ENCODE data around the gene SERINC3. TPM values are rescaled to one million over a fixed set of nuclear protein-coding genes. Genes with fewer than 3 reads are reported as not detected.

The SERINC3 gene
- total RNA-seq, 1 experiment from 2014 or later = 82.7 TPM

DNA sequence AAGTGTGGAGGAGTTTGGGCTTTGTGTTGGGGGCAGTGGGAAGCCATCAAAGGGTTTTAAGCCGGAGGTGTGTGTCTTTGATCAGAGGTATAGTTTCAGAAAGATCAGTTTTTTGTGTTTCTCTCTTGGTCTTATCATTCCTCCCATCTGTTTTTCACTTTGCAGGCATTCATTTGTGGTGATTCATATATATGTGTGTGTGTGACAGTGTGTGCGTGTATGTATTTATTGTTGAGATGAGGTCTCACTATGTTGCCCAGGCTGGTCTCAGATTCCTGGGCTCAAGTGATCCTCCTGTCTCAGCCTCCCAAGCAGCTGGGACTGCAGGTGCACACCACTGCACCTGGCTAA is 11.1 kb upstream of the SERINC3 start:
- no peak for DNase-seq (ENCODE audit: low spot score)

DNA sequence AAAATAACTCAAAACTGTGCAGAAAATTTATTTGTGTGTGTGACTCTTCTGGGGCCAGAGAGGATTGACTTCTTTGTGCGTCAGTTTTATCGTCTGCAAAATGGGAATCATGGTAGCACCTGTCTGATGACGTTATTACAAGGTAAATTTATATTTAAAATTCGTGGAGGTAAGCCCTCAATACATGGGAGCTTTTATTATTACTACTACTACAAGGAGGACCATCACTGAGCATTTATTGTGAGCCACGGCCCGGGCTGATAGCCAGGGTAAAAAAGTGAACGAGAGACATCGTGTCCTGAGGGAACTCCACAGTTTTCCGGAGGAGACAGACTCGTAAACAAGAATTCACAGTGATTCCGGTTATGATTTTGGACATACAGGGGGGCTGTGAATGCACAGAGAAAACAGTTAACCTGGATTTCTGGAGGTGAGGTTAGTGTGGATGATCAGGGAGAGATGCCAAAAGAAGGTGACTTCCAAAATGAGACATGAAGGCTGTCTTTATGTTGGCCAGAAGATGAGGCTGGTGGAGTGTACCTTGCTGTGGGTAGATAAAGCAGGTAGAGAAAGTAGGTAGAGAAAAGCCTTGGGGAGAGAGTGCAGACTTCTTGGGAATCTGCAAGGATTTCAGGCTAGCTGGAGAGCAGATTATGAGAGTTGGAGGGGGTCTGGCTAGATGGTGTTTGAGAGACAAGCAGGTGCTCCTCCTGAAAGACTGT is 10.6 kb upstream of the SERINC3 start:
- no peak for DNase-seq (ENCODE audit: low spot score)

DNA sequence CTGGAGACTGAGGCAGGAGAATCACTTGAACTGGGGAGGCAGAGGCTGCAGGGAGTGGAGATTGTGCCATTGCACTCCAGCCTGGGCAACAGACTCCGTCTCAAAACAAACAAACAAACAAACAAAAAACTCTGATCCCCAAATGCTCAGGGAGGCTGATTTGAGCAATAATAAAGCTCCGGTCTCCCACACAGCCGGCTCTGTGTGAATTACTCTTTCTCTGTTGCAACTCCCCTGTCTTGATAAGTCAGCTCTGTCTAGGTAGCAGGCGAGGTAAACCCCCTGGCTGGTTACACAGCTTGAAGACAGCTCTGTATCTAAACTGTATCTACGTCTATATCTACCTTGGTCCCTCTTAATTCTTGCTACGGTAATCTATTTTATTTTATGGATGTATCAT is 6.4 kb upstream of the SERINC3 start:
- no peak for DNase-seq (ENCODE audit: low spot score)

DNA sequence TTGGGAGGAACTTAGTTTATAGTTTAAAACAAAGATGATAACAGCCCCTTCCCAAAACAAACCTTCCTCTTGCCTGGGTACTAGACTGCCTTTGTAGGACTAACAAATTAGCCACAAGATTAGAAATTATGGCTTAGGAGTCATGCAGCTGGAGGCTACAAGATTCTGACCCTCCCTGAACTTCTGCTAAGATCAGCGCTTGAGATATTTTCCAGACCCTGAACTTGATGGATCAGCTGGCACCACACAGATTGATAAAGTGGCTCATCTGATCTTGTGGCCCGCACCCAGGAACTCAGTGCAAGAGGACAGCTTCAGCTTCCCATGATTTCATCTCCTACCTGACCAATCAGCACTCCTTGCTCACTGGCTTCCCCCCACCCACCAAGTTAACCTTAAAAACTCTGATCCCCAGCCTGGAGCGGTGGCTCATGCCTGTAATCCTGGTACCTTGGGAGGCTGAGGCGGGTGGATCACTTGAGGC is 5.9 kb upstream of the SERINC3 start:
- DNase-seq (ENCODE audit: low spot score) = no peak

DNA sequence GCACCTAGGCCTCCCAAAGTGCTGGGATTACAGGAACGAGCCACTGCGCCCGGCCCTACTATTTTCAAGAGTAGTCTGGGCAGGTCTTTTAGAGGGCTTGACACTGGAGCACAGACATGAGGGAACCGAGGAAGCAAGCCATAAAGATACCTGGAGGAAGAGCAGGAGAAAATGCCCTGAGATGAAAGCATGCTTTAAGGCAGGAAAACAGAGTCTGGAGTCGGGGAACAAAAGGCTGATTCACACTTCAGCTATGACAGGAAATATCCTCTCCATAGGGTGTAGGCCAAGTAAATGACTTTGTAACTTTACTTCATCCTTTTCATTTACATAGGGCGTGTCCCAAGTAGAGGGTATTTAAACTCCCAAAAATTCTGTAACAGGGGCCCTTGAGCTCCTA is 4.3 kb upstream of the SERINC3 start:
- DNase-seq (ENCODE audit: low spot score) = no peak

DNA sequence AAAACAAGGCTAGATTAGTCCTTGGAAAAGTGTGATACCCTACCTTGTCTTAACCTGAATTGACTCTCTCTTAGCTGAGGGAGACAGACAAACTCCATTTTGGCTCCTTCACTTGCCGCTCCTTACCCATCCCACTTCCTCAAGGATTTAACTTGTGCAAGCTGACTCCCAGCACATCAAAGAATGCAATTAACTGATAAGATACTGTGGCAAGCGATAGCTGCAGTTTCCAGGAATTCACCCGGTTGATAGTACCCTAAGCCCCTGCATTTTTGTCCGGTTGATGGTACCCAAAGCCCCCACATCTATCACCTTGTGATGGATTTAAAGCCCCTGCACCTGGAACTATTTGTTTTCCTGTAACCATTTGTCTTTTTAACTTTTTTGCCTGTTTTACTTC is 1.9 kb upstream of the SERINC3 start:
- DNase-seq (ENCODE audit: low spot score) = no peak

DNA sequence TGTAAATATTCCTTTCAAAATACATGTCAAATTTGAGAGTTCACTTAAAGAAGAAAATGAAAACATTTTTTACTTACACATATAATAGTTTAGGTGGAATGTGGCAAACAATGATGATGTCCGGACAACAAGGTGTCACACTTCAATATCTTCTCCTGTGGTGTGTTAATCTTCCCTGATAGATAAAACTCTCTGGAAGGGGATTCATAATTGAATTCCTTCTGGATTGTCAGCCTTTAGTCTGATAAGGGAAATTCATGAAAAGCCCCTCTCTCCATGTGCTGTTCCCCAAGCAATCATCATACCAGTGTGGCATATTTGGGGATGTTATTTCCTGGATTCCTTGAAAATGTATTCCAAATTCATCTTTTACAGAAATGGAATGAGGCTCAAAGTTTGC is 971 bp upstream of the SERINC3 start:
- no peak for DNase-seq (ENCODE audit: low spot score)

DNA sequence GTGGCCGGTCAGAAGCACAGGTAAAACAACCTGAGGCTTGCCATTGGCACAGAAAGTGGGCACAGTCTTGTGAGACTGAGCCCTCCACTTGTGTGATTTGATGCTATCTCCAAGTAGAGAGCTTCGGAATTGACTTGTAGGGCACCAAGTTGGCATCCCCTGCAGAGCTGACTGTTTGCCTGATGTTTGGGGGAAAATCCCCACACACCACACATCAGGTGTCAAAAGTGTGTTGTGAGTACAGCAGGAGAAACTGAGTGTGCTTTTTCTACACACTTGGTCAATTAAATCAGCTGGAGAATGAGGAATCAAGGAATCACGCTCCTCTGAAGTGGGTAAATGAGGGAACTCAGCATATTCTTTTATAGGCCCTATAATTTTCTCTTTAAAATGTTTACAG is 989 bp downstream of the SERINC3 start:
- no peak for DNase-seq (ENCODE audit: low spot score)

DNA sequence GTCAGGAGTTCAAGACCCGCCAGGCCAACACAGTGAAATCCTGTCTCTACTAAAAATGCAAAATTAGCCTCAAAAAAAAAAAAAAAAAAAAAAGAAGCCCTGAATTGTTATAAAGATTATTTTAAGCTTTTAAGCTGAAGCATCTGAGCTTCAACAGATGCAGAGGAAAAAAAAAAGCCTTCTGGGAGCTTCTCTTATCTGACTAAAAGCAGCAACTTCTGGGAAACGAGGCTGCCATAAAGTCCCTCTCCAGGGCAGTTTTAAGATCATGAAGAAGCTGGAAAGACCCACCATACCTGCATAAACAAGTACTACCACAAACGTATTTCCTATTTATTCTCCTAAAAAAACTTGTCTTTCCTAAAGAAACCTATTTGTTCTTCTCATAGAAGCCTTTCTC is 3.6 kb downstream of the SERINC3 start:
- DNase-seq (ENCODE audit: low spot score) = no peak

DNA sequence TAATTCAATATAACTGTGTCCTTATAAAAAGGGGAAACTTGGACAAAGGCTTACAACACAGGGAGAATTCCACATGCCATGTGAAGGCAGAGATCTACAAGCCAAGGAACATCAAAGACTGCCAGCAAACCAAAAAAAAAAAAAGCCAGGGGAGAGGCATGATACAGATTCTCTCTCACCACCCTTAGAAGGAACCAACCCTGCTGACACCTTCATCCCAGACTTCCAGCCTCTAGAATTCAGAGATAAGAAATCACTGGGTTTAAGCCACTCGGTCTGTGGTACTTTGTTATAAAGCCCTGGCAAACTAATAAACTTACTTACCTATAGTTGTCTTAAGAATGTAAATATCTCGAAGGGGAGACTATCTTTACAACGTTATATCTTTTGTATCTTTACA is 4.4 kb downstream of the SERINC3 start:
- DNase-seq (ENCODE audit: low spot score) = no peak

DNA sequence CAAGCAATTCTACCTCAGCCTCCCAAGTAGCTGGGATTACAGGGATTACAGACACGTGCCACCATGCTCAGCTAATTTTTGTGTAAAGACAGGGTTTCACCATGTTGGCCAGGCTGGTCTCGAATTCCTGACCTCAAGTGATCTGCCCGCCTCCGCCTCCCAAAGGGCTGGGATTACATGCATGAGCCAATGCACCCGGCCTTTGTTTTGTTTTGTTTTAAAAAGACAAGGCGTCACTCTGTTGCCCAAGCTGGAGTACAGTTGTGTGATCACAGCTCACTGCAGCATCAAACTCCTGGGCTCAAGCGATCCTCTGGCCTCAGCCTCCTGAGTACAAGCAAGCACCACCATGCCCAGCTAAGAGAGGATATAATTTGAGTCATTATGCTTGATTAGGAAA is 5.4 kb downstream of the SERINC3 start:
- DNase-seq (ENCODE audit: low spot score) = no peak

DNA sequence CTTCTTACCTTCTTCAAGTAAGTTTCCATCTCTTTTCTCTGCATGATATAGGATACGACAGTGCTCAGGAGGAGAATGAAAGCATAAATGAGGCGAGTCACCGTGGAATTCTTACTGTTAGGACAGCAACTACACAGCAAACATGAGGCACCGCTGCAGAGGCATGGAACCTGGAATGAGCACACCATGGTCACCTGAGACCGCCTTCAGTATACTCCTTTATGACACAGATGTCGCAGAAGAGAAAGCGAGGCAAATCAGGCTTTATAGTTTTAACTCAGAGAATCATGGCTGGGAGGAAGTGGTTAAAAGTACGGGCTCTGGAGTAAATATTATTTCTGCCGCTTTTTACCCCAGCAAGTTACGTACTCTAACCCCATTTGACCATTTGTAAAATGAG is 8.0 kb downstream of the SERINC3 start:
- no peak for DNase-seq (ENCODE audit: low spot score)

DNA sequence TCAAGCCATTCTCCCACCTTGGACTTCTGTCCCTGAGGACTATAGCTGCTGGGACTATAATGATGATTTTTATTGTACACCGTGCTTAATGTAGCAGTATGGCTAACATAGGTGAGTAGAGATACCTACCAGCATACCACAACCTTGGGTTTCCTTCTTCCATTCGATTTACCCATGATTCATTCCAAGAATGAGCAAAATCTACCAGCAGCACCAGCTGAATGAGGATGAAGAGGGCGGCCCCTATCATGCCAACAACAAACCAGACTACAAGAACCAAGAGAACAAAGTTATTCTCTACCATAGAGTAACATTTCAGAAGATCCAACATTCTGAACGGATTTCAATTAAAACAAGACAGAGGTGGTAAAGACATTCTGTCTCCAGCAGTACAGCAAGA is 12.1 kb downstream of the SERINC3 start:
- no peak for DNase-seq (ENCODE audit: low spot score)

DNA sequence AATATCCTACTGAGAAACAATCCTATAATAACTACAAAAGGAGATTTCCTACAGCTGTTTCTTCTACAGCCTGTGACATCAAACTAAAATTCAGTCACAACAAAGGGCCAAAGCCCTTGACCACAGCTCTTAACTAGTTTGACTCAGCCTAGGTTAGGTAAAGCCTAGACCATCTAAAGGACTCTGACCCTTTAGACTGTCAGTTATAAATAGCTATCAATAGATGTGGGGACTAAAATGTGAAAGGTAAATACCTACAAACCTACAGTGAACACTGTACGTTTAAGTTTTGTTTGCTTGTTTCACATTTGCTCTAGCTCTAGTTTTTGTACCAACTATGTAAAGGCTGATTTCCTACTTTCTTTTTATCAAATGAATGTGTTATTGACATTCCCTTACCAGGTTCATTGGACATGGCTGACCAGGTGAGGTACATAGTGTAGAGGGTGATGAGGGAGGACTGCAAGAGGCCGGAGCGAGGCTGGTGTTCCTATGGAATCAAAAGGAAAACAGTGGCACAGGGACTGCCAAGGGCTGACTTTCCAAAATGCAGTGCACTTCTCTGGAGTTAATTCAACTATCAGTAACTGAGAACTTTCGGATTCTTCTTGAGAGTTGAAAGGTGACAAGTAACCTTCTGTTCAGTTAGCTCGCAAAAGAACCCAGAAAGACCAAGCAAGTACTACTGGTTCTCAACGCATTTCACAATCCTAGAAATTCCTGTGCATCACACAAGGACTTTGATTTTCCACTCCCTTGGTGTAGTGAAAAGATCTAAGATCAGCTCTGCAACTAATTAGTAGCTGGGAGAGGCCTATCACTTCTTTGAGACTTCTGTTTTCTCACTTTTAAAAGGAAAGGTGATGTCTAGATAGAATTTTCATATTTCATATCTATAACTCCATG is 17.2 kb downstream of the SERINC3 start:
- no peak for DNase-seq (ENCODE audit: low spot score)

DNA sequence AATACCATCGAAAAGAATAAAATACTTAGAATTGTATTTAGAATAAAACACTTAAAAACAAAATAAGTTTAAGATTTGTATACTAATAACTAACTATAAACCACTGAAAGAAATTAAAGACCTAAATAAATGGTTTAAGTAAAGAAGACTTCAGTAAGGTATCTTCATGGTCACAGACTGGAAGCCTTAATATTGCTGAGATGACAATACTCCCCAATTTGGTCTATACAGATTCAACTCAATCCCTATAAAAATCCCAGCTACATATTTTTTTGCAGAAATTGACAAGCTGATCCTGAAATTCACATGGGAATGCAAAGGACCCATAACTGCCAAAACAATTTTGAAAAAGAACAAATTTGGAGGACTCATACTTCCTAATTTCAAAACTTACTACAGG is 18.9 kb downstream of the SERINC3 start:
- no peak for DNase-seq (ENCODE audit: low spot score)

DNA sequence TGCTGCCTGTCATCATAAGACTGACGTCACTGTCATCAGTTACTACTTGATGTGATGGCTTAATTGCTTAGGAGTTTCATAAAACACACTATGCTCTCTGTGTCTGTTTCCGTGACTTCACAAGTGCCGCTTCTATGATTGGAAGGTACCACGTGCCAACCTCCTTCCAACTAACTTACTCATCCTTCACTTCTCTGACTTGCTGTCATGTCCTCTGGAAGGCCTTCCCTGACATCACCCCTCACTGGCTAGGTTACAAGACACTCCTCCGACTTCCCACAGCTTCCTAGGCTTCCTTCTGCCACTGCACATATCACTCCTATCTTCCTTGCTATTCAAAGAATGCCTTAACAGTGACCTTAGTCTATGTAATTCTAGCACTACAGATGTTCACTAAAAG is 20.4 kb downstream of the SERINC3 start:
- DNase-seq (ENCODE audit: low spot score) = no peak

DNA sequence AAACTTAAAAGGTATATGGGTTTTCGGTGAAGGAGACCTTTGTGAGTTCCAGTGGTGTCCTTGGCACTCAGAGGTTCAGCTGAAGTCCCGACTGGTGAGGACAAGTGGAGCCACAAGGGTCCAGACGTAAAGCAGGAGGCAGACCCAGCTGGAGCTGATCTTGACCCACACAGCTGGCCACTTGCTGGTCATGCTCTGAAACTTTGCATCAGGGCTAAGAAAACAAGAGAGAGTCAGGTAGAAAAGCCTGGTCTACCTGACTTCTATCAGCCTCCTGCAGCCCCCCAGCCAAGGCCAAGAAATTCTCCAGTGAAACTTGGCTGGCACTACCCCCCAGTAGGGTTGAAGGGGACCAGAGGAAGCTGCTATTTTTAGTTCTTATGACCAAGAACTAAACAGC is 21.6 kb downstream of the SERINC3 start:
- DNase-seq (ENCODE audit: low spot score) = no peak

DNA sequence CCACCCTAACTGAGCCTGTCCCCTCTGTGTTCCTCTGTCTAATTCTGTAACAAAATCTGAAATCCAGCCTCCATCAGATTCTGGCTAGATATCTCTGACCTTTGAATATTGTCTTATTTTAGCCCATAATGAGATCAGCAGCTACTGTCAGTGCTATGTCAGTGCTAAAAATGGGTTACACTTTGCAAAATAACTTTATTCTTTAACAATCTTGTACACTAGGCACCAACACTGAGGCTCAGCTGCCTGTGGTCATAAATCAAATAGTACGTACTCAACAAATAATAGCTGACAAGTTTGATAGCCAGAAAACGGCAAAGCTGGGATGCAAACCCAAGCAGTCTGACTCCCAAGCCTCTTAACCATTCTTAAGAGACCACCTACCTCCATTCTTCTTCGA is 24.1 kb downstream of the SERINC3 start:
- no peak for DNase-seq (ENCODE audit: low spot score)

DNA sequence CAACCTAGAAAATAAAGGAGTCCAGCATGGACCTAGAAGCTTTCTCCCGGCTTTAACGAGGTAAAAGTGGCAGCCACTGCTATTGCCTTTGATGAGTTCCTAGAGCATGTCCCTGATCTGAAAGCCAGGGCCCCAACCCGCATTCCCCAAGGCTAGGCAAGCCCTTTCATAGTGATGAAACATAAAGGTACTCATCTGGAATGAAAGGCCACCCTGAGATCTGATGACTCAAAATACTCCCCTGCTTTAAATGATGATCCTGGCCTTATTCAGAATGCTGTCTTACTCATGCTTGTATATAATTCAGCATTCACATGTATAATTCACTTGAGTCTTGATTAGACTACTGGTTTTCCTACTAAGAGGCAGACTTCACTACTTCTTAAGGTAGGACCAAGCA is 24.9 kb downstream of the SERINC3 start:
- no peak for DNase-seq (ENCODE audit: low spot score)

DNA sequence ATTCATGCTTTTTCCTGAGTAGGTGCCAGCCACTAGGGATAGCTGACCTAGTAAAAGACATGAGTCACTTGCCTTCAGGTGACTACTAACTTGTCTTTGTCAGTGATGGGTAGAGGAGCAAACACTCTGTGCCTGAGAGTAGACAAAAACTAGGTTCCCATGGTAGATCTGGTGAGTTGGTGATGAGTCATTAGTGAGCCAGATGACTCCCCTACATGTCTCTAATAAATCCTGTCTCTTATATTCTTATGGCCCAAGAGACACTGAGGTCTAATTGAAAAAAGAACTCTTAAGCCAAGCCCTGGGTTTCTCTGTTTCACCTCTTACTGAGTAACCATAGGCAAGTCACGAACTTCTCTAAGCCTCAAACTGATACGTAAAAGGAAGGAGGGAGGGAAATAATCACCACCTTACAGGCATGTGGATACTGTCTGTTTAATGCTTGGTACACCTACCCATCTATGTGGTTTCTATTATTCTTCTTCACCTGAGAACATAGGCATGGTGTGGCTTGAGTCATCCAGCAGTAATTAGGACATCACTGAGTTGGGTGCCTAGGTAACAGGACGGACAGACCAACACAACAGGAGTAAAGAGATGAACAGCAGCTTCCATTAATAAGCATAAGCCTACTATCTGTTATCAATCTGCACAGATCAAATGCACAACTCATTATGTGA is 25.9 kb downstream of the SERINC3 start:
- DNase-seq (ENCODE audit: low spot score) = no peak

DNA sequence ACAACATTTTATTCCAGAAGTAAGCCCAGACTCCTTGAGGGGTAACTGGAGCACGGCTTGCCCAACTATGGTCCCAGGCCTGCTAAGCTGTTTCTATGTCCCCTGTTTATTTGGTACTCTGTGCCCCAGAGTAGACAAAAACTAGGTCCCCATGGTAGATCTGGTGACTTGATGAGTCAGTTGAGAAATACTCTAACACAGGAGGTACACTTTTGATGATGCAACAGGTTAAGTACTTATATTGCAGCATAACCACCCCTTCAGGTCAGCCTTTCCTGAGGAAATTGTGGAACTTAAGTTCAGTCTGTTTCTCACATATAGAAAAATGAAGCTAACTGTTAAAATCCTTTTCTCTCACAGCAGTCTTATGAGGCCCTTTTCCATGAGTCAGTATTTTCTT is 26.6 kb downstream of the SERINC3 start:
- DNase-seq (ENCODE audit: low spot score) = peak; percentile 28

DNA sequence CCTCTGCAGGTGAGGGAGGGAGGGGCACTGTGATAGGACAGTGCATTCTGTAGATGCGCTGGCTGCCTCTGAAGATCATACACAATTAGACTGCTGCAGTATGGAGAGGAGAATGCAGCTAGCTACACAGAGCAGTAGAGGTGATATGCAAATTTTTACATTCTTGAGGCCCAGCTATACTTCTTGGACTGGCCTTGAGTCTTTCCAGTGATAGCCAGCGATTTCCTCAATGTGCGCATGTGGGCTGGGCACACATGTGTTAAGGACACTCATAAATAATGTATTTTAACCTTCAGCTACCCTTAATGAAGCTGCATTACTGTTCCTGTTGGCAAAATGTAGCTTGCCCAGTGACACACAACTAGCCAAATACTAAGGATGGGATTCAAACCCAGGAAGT is 27.2 kb downstream of the SERINC3 start:
- DNase-seq (ENCODE audit: low spot score) = no peak

DNA sequence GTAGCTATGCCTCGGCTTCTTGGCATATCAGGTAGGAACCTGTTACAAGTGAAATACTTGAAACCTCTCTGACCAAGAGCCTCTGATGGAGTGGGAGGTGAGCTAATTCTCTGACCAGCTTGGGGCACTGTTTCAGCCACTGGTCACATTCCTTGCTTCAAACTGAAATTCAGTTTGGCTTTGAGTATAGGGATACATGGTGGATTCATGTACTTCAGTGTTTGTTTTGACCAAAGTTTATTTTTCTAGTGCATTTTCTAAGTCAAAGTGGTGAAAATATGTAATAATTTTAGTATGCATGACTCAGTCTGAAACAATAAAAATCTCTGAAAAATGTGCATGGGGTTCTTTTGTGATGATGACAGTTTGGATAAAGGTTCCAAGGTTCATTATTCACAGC is 27.6 kb downstream of the SERINC3 start:
- DNase-seq (ENCODE audit: low spot score) = no peak
